B cell (primary cell): ENCODE measurements around the gene CEP131. TPM values are rescaled to one million over a fixed set of nuclear protein-coding genes. Genes with fewer than 3 reads are reported as not detected.

Experiments
- ATAC-seq: fragments of 200-7000 bp; cut with Tn5 transposase; one replicate; pipeline ENCODE4 v1.10.0; 2021; ENCODE audit warnings: low read depth, mild to moderate bottlenecking, moderate number of reproducible peaks, moderate library complexity
- CTCF ChIA-PET: fragments of 350-600 bp; sonication (Branson Sonifier 250); formaldehyde crosslinking; loops from one replicate; lab custom pipeline; 2021; ENCODE audit warnings: antibody characterized with exemption, inconsistent platforms; lab: Charles Lee
- POLR2A ChIA-PET: fragments of 350-600 bp; sonication (Branson Sonifier 250); formaldehyde crosslinking; loops from one replicate; lab custom pipeline; 2021; ENCODE audit warnings: antibody characterized with exemption; lab: Charles Lee
- DNase-seq: peaks from one replicate; pipeline ENCODE4 v3.0.0; 2013
- H2AFZ ChIP-seq: 2 replicates; pipeline ENCODE4 v1.6.1; 2012; ENCODE audit warnings: mild to moderate bottlenecking, low read depth, low read length; ENCODE audit not compliant: insufficient read depth, poor library complexity, severe bottlenecking
- H3K27ac ChIP-seq, 2 donors: 1 replicate in 1 of 2; 2 replicates in 1 of 2; pipeline ENCODE4 v1.5.1; 2012 to 2013; ENCODE audit warnings: low read length in 2 of 2, mild to moderate bottlenecking in 2 of 2, moderate library complexity in 1 of 2
- H3K27me3 ChIP-seq, 4 experiments: fragments of 200-600 bp in 1 of 4; sonication (generic) in 1 of 4; replicated peaks in 1 of 4; 1 replicate in 2 of 4; 2 replicates in 2 of 4; pipeline versions ENCODE4 v1.6.1 to v1.7.0; 2013 to 2016; ENCODE audit warnings: low read length in 3 of 4, mild to moderate bottlenecking in 2 of 4, mixed read lengths in 1 of 4, moderate library complexity in 1 of 4; ENCODE audit not compliant: insufficient read depth in 4 of 4, control insufficient read depth in 3 of 4; ENCODE audit errors: control extremely low read depth in 1 of 4
- H3K36me3 ChIP-seq, 2 experiments: replicated peaks in 1 of 2; 1 replicate in 1 of 2; 2 replicates in 1 of 2; pipeline versions ENCODE4 v1.6.1 to v1.7.1; 2013; ENCODE audit warnings: low read length in 1 of 2; ENCODE audit not compliant: insufficient read depth in 2 of 2, control insufficient read depth in 1 of 2; ENCODE audit errors: control extremely low read depth in 1 of 2, extremely low read depth in 1 of 2
- H3K4me1 ChIP-seq, 2 donors: fragments of 200-600 bp in 1 of 2; sonication (generic) in 1 of 2; 1 replicate in 1 of 2; 2 replicates in 1 of 2; pipeline versions ENCODE4 v1.5.1 to v1.6.1; 2013 to 2017; ENCODE audit warnings: low read length in 2 of 2; ENCODE audit not compliant: control insufficient read depth in 2 of 2, insufficient read depth in 2 of 2
- H3K4me2 ChIP-seq: replicated peaks from 2 replicates; pipeline ENCODE3; 2012; ENCODE audit warnings: mild to moderate bottlenecking, low read depth, low read length; ENCODE audit not compliant: poor library complexity, severe bottlenecking
- H3K4me3 ChIP-seq, 5 experiments: fragments of 200-600 bp in 1 of 5; sonication (generic) in 1 of 5; 1 replicate in 3 of 5; 2 replicates in 2 of 5; pipeline versions ENCODE4 v1.5.1 to v1.7.0; 2011 to 2016; ENCODE audit warnings: low read length in 4 of 5, mild to moderate bottlenecking in 4 of 5, low read depth in 2 of 5, control low read depth in 1 of 5, moderate library complexity in 1 of 5; ENCODE audit not compliant: insufficient read depth in 1 of 5; ENCODE audit errors: control extremely low read depth in 1 of 5, extremely low read depth in 1 of 5
- H3K79me2 ChIP-seq: fragments of 200-600 bp; sonication (generic); one replicate; pipeline ENCODE4 v1.6.0; 2016; ENCODE audit warnings: low read length; ENCODE audit not compliant: control insufficient read depth, insufficient read depth
- H3K9ac ChIP-seq: fragments of 200-600 bp; sonication (generic); 2 replicates; pipeline ENCODE4 v1.6.1; 2017; ENCODE audit warnings: mild to moderate bottlenecking, low read length, moderate library complexity
- H3K9me3 ChIP-seq, 3 donors: one replicate each; pipeline versions ENCODE4 v1.6.1 to v1.7.1; 2013; ENCODE audit warnings: low read length in 2 of 3; ENCODE audit not compliant: control insufficient read depth in 2 of 3, insufficient read depth in 1 of 3; ENCODE audit errors: control extremely low read depth in 1 of 3
- H4K20me1 ChIP-seq: 2 replicates; pipeline ENCODE4 v1.6.0; 2012; ENCODE audit warnings: mild to moderate bottlenecking, low read length; ENCODE audit not compliant: insufficient read depth, control insufficient read depth, poor library complexity, severe bottlenecking
- H3K27ac Mint-ChIP-seq: one replicate; pipeline ENCODE4 v1.8.0; 2021; ENCODE audit warnings: mixed read lengths
- H3K27me3 Mint-ChIP-seq: one replicate; pipeline ENCODE4 v1.8.0; 2021; ENCODE audit warnings: mixed read lengths
- H3K4me1 Mint-ChIP-seq: one replicate; pipeline ENCODE4 v1.8.0; 2021; ENCODE audit warnings: mixed read lengths
- H3K4me3 Mint-ChIP-seq: one replicate; pipeline ENCODE4 v1.8.0; 2021; ENCODE audit warnings: mixed read lengths
- H3K9me3 Mint-ChIP-seq: one replicate; pipeline ENCODE4 v1.8.0; 2022; ENCODE audit warnings: mixed read lengths; ENCODE audit not compliant: insufficient read depth
- EZH2 ChIP-seq: IDR thresholded peaks from 2 replicates; pipeline ENCODE4 v1.6.1; 2012; ENCODE audit warnings: borderline replicate concordance, low read depth, mild to moderate bottlenecking, moderate library complexity, low read length; ENCODE audit not compliant: insufficient read depth, poor library complexity, severe bottlenecking
- WGBS: methylation state at CpG from one replicate; pipeline ENCODE4 v1.1.5; 2013; ENCODE audit warnings: missing lambda C conversion rate; ENCODE audit not compliant: insufficient coverage; 5-methylcytosine and 5-hydroxymethylcytosine counted together
- intact Hi-C: fragments of 100-400 bp; cut with micrococcal nuclease; formaldehyde crosslinking; loops from one replicate; pipeline ENCODE4 v1.10.0; 2022
- polyA plus RNA-seq: library from polyadenylated mRNA; depleted of rRNA; stranded (reverse); fragments of >200 nt; gene quantifications from 2 replicates; pipeline ENCODE4 v1.2.3, GENCODE V29; 2012
- total RNA-seq, 2 donors: library from RNA; stranded (reverse); fragments of 120-200 nt in 1 of 2; gene quantifications; 1 replicate in 1 of 2; 2 replicates in 1 of 2; pipeline versions ENCODE4 v1.2.3 to v1.2.4, GENCODE V29; 2013 to 2022
- TF ChIP-seq, protein P1 (sequence below): fragments of 200-600 bp; IDR thresholded peaks from one replicate; pipeline ENCODE4 v1.8.0; 2022; ENCODE audit warnings: antibody characterized with exemption, mild to moderate bottlenecking

The CEP131 gene
- total and polyA plus RNA-seq, 2 donors (not counting 1 experiment from before 2014, with no cell fraction given): 18.8 to 25.5 TPM

DNA sequence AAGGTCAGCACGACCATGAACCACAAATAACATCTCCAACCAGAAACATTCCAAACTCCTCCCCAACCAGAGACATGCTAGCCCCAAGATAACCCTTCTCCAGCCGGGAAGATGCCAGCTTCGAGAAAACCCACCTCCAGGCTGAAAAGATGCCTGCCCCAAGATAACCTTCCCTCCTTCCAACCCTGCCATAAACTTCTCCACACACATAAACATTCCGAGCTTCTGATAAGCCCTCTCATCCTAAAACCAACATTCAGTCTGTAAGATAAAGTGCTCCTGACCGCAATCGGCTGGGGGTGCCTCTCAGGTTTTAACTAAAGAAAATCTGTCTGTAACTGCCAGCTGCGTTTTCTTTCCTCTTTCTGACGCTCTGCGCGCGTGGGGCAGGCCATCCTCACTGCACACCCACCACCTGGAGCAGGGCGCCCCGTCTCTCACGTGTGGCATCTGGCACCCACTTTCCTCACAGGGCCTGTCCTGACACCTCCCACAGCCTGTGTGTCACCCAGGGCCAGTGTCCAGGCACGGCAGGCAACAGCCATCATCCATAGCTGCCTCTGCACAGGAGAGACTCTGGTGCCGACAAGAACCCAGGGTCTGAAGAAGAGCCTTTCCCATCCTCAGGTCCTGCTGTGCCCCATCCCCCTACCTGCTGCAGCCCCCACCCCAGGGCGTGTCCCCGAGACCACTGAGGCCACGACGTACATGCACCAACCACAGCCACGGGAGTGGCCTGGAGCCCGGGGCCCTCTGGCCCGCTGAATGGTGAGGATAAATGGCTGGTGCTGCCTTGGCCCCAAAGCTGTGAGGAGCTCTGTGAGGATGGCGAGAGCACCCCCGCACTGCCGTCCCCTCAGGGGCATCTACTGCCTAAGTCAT, 12.4 kb upstream of the CEP131 start:
- TF ChIP-seq, protein P1, sequence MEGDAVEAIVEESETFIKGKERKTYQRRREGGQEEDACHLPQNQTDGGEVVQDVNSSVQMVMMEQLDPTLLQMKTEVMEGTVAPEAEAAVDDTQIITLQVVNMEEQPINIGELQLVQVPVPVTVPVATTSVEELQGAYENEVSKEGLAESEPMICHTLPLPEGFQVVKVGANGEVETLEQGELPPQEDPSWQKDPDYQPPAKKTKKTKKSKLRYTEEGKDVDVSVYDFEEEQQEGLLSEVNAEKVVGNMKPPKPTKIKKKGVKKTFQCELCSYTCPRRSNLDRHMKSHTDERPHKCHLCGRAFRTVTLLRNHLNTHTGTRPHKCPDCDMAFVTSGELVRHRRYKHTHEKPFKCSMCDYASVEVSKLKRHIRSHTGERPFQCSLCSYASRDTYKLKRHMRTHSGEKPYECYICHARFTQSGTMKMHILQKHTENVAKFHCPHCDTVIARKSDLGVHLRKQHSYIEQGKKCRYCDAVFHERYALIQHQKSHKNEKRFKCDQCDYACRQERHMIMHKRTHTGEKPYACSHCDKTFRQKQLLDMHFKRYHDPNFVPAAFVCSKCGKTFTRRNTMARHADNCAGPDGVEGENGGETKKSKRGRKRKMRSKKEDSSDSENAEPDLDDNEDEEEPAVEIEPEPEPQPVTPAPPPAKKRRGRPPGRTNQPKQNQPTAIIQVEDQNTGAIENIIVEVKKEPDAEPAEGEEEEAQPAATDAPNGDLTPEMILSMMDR: no peak
- no peak for TF ChIP-seq EZH2
- 94% methylated on average over 24 of the region's 26 CpGs for WGBS
- Histone ChIP-seq H3K4me2 (no peak overlapping the region), H3K36me3 (peaks cover 0 to 57% of the 10 kb centered on the region in 2 experiments), H3K9ac (no peak overlapping the region), H2AFZ (no peak overlapping the region), H3K4me3 (no peak overlapping the region), H3K4me1 (peaks cover 17 to 27% of the 10 kb centered on the region in 2 donors), H3K27me3 (no peaks in the 10 kb centered on the region), H3K79me2 (peaks cover 70% of the 10 kb centered on the region), H4K20me1 (peaks cover 75% of the 10 kb centered on the region), H3K9me3 (peaks cover 0 to 3% (median 0%) of the 10 kb centered on the region in 3 donors), H3K27ac (no peak overlapping the region)
- ChIA-PET CTCF (no interaction called here), POLR2A (interaction anchor here (0.5 kb wide), 1 partner anchor 819 kb away, joined by 5 read pairs; no protein-coding TSS in a partner anchor)
- DNase-seq (no peak), ATAC-seq (no peak)
- H3K9me3 Mint-ChIP-seq: no peaks in the 10 kb centered on the region
- peaks cover 37% of the 10 kb centered on the region for H3K4me1 Mint-ChIP-seq
- H3K4me3 Mint-ChIP-seq: peak overlapping the region; percentile 33
- intact Hi-C loops: no loop called here
- no peaks in the 10 kb centered on the region for H3K27me3 Mint-ChIP-seq
- no peak overlapping the region for H3K27ac Mint-ChIP-seq

- no peaks in the 10 kb centered on the region for H3K27me3 ChIP-seq
- ChIA-PET CTCF (no interaction called here), POLR2A (no interaction called here)
- no peak overlapping the region for H3K4me3 Mint-ChIP-seq
- intact Hi-C loops: no loop called here
- no peak overlapping the region for H3K27ac Mint-ChIP-seq
- no peak overlapping the region for H3K4me3 ChIP-seq
- H4K20me1 ChIP-seq: peaks cover 75% of the 10 kb centered on the region
- no peak for DNase-seq
- H3K79me2 ChIP-seq: peaks cover 63% of the 10 kb centered on the region
- H3K36me3 ChIP-seq: peaks cover 0 to 64% of the 10 kb centered on the region in 2 experiments
- H3K27ac ChIP-seq: no peak overlapping the region
- peaks cover 38% of the 10 kb centered on the region for H3K4me1 Mint-ChIP-seq
- H3K9ac ChIP-seq: no peak overlapping the region
- WGBS: 96% methylated on average over 13 of the region's 13 CpGs
- H3K4me1 ChIP-seq: peaks cover 12 to 21% of the 10 kb centered on the region in 2 donors
- no peak for ATAC-seq
- TF ChIP-seq, protein P1: no peak
- TF ChIP-seq EZH2: no peak
- H3K9me3 ChIP-seq: peaks cover 0 to 3% (median 0%) of the 10 kb centered on the region in 3 donors
- H3K4me2 ChIP-seq: no peak overlapping the region
- H2AFZ ChIP-seq: no peak overlapping the region
- H3K9me3 Mint-ChIP-seq: no peaks in the 10 kb centered on the region
- H3K27me3 Mint-ChIP-seq: no peaks in the 10 kb centered on the region
These were observed 11.7 kb upstream of the CEP131 start for GRCh38 chr17:81234506-81234855.
